ENCODE results near the gene FGD6.

DNA sequence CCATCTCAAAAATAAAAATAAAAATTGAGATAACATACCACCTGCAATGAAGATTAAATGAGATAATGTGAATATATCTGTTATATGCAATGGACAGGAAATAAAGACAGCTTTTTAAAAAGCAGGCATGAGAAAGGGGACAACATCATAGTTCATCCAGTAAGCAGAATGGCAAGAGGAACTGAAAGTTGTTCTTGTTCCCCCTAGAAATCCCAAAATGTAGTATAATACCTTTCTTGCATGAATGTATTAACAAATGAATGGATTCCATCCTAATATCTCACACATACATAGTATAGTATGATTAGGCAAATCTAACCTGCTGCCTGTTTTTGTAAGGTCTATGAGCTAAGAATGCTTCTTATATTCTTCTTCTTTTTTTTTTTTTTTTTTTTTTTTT is 31.4 kb downstream of the FGD6 start:
- no peak for TF ChIP-seq POLR2A (IDR thresholded peaks at IDR 0.05; ENCODE audit: low read depth, low read length)
- TF ChIP-seq POLR2AphosphoS5 (IDR thresholded peaks at IDR 0.05; ENCODE audit: low read depth, low read length), result no peak
